GM18511 (cell line): ENCODE results near the gene SMARCB1.

Experiments
- ATAC-seq: cut with Tn5 transposase; IDR thresholded peaks from one replicate; pipeline ENCODE4 v1.9.1; 2021; ENCODE audit warnings: mild to moderate bottlenecking, moderate library complexity; ENCODE audit not compliant: unreplicated experiment

Gene SMARCB1

GRCh38 chr22:23874871-23875270 is 88.1 kb downstream of the SMARCB1 start:
- no peak for ATAC-seq

- no peak for ATAC-seq
Observed at GRCh38 chr22:23875801-23876200, 89.0 kb downstream of the SMARCB1 start.

GRCh38 chr22:23877566-23877965 is 90.8 kb downstream of the SMARCB1 start:
- ATAC-seq = no peak

GRCh38 chr22:23878219-23878618 is 91.5 kb downstream of the SMARCB1 start:
- ATAC-seq = no peak

GRCh38 chr22:23882370-23882769 is 95.6 kb downstream of the SMARCB1 start:
- ATAC-seq = no peak

GRCh38 chr22:23883658-23884057 is 96.9 kb downstream of the SMARCB1 start:
- ATAC-seq = no peak

- ATAC-seq = no peak
Observed at GRCh38 chr22:23884140-23884539, 97.4 kb downstream of the SMARCB1 start.
